ENCODE data around the gene MEAK7.

- TF ChIP-seq POLR2A (IDR thresholded peaks at IDR 0.05) (no peak), POLR2AphosphoS5 (IDR thresholded peaks at IDR 0.05) (no peak)
- TF ChIP-seq, protein P1, sequence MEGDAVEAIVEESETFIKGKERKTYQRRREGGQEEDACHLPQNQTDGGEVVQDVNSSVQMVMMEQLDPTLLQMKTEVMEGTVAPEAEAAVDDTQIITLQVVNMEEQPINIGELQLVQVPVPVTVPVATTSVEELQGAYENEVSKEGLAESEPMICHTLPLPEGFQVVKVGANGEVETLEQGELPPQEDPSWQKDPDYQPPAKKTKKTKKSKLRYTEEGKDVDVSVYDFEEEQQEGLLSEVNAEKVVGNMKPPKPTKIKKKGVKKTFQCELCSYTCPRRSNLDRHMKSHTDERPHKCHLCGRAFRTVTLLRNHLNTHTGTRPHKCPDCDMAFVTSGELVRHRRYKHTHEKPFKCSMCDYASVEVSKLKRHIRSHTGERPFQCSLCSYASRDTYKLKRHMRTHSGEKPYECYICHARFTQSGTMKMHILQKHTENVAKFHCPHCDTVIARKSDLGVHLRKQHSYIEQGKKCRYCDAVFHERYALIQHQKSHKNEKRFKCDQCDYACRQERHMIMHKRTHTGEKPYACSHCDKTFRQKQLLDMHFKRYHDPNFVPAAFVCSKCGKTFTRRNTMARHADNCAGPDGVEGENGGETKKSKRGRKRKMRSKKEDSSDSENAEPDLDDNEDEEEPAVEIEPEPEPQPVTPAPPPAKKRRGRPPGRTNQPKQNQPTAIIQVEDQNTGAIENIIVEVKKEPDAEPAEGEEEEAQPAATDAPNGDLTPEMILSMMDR (IDR thresholded peaks at IDR 0.05): no peak
Measured at GRCh38 chr16:84477661-84478060, 26.8 kb downstream of the MEAK7 start.

Data from transverse colon (tissue), 4 donors.